NCI-H2196 (cell line): ENCODE data around the gene DHRSX.
"Not testable (repeated sequence)": the region's sequence is repeated elsewhere in the genome, so short reads cannot be mapped to it uniquely, and the experiment has no call there.

Experiments
- DNase-seq: peaks from one replicate; lab custom pipeline; 2025; ENCODE audit not compliant: unreplicated experiment; lab: John Stamatoyannopoulos, UW

Gene DHRSX

GRCh38 chrX:2320580-2321327 is 180.0 kb downstream of the DHRSX start:
- DNase-seq: no peak

GRCh38 chrX:2320089-2320488 is 180.7 kb downstream of the DHRSX start:
- no peak for DNase-seq

- no peak for DNase-seq
These were observed 182.4 kb downstream of the DHRSX start for GRCh38 chrX:2318371-2318770.

- no peak for DNase-seq
These were observed 183.2 kb downstream of the DHRSX start for GRCh38 chrX:2317527-2318055.

- no peak for DNase-seq
These were observed 184.2 kb downstream of the DHRSX start for GRCh38 chrX:2316534-2316933.

- DNase-seq: no peak
These were observed 185.3 kb downstream of the DHRSX start for GRCh38 chrX:2315434-2315833.

- DNase-seq: no peak
These were observed 185.9 kb downstream of the DHRSX start for GRCh38 chrX:2314831-2315365.

- DNase-seq: no peak
These were observed 186.7 kb downstream of the DHRSX start for GRCh38 chrX:2313864-2314640.

GRCh38 chrX:2312061-2312591 is 188.7 kb downstream of the DHRSX start:
- not testable (repeated sequence) for DNase-seq

- no peak for DNase-seq
These were observed 189.3 kb downstream of the DHRSX start for GRCh38 chrX:2311501-2311900.

- DNase-seq: no peak
These were observed 198.9 kb downstream of the DHRSX start for GRCh38 chrX:2301901-2302300.

- DNase-seq: no peak
These were observed 200.9 kb downstream of the DHRSX start for GRCh38 chrX:2299871-2300270.

GRCh38 chrX:2286731-2287130 is 214.0 kb downstream of the DHRSX start:
- DNase-seq: no peak

- no peak for DNase-seq
These were observed 216.2 kb downstream of the DHRSX start for GRCh38 chrX:2284601-2285000.

- no peak for DNase-seq
These were observed 216.6 kb downstream of the DHRSX start for GRCh38 chrX:2284133-2284532.

GRCh38 chrX:2283111-2283859 is 217.5 kb downstream of the DHRSX start:
- no peak for DNase-seq

GRCh38 chrX:2282490-2283090 is 218.2 kb downstream of the DHRSX start:
- no peak for DNase-seq

GRCh38 chrX:2272337-2272736 is 228.4 kb downstream of the DHRSX start:
- DNase-seq: no peak

GRCh38 chrX:2271595-2271994 is 229.2 kb downstream of the DHRSX start:
- not testable (repeated sequence) for DNase-seq

GRCh38 chrX:2270783-2271182 is 230.0 kb downstream of the DHRSX start:
- DNase-seq: not testable (repeated sequence)
